KBM-7 (cell line): ENCODE results near the gene CDH4.

ENCODE experiments used
- DNase-seq: peaks from one replicate; pipeline ENCODE4 v3.0.0-alpha.2; 2015
- in situ Hi-C: fragments of 300-500 bp; cut with MboI; formaldehyde crosslinking; loops from 2 replicates; pipeline ENCODE4 v1.14.3; 2020; ENCODE audit warnings: low sequenced_read_pairs, low pct_unique_long_range_greater_than_20kb, mixed read lengths

The CDH4 gene

DNA sequence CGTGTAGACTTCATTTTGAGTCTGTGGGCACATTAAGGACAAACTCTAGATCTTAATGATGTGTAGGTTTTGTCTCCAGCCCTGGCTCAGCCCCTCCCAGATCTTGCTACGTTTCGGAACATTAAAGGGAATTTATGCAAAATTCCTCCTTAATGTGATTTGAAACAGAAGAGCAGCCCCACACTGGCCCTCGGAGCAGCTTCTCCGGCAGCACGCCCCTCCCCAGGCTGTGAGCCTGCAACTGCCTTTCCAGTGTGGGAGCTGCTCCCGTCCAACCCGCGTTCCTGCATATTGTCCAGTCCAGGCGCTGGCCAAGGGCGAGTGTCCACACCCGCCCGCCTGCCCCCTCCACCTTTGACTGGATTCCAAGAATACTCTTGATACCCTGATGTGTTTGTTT, 556.4 kb downstream of the CDH4 start:
- no peak for DNase-seq
- in situ Hi-C loops, result no loop called here

- in situ Hi-C loops, result no loop called here
- DNase-seq, result no peak
Observed at GRCh38 chr20:61809006-61809770, 557.1 kb downstream of the CDH4 start.

GRCh38 chr20:61810066-61810737, 558.1 kb downstream of the CDH4 start:
- in situ Hi-C loops, result no loop called here
- no peak for DNase-seq

GRCh38 chr20:61810738-61811135, 558.7 kb downstream of the CDH4 start:
- DNase-seq, result no peak
- in situ Hi-C loops, result no loop called here

DNA sequence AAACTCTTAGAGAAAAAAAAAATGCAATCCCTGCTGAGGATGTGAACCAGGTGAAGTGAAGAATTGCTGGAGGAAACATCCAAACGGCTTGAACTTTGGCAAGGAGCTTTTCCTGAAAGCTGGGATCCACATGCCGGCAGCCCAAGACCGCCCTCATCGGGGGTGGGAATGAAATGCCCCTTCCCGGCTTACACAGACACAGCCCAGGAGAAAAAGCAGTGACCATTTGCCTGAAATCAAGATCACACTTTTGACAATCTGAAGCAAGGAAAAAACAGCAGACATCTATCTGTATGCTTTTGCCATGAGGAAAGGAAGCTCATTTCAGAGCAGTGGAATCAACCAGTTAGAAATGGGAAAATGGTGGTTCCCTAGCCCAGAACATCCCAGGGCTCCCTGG, 559.1 kb downstream of the CDH4 start:
- in situ Hi-C loops, result no loop called here
- no peak for DNase-seq

DNA sequence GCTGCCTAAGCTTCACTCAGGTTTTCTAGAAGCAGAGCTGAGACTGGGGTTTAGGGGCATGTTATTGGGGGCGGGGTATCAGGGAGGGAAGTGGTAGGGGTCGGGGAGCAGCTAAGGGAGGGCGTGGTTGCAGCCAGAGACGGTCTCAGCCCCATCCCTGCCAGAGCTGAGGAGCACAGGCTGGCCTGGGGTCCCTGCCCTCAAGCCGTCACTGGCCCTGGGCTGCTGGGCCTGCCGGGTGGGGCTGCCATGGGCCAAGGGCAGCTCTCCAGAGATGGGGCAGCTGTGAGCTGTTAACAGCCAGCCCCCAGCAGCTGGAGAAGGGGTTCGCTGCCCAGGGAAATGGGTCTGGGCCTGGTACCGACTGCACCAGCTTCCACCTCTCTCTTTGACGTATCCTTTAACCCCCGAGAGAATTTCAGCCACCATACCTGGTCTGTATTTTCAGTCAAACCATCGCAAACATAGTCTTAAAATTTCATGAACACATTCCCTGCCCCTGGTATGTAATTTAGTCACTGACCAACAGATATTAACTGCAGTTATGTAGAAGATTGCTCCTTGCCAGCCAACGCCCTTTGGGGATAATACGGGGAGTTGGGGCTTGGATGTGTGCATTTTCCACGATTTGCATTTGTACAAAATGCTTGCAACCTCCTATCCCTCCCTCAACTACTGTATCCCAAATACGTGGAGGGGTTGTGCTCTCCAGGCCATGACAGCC, 560.2 kb downstream of the CDH4 start:
- in situ Hi-C loops, result no loop called here
- DNase-seq, result no peak

DNA sequence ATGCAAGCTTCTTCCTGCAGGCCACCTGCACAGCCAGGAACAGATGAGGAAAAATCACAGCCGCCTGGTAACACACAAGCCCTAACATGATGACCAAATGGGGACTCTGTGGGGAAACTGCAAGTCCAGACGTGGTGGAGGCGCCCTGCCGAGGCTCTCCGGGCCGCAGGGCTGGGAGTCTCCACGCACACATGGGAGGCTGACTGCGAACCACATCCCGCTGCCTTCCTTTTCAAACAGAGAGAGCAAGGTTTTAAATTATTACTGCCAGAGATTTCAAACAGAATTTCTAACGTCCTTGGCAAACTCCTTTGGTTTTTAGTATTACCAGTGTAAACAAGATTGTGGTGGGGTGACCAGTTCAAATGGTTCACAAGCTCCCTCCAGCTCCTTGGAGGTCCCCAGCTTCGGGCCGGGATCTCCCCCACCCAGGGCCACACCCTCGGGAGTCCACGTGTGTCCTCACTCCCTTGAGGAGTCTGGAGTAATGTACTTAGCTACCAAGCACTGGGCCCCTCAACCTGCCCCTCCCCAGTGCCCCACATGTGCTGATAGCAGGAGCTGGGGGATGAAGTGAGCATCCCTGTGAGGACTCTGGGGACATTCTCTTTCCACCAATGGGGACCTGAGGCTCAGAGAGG, 560.9 kb downstream of the CDH4 start:
- DNase-seq, result no peak
- in situ Hi-C loops, result no loop called here

DNA sequence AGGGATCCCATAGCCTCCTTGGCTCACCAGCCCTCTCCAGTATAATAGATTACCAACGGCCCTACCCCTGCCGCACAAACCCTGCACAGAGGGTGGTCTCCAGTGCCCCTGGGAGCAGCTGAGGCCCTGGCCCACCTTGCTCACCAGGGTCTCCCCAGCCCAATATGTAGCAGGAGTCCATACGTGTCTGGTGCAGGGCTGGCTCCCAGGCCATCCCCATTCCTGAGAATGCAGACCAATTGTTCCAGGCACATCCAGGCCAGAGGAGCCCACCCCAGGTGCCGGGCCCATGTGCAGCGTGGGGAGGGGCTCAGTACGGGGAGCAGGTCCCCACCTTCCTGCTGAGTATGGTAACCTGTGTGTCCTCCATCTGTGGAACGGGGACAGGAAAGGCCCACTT, 561.7 kb downstream of the CDH4 start:
- in situ Hi-C loops, result no loop called here
- DNase-seq, result no peak

DNA sequence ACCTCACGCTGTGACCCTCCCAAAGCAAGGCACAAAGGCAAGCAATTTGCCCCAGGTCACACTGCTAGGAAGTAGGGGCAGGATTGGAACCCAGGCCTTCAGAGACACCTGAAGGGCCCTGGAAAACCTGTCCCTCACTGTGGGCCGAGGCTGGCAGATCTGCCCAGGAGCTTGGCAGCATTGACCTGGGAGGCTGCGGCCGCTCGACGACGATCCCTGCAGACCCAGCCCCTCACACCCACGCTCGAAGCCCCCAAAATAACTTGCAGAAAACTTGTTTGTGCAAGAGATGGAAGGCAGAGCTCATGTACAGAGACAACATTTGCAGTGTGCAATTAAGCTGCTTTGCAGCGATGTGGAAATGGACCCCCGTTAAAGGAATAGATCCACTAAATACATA, 562.2 kb downstream of the CDH4 start:
- DNase-seq, result no peak
- in situ Hi-C loops, result no loop called here

DNA sequence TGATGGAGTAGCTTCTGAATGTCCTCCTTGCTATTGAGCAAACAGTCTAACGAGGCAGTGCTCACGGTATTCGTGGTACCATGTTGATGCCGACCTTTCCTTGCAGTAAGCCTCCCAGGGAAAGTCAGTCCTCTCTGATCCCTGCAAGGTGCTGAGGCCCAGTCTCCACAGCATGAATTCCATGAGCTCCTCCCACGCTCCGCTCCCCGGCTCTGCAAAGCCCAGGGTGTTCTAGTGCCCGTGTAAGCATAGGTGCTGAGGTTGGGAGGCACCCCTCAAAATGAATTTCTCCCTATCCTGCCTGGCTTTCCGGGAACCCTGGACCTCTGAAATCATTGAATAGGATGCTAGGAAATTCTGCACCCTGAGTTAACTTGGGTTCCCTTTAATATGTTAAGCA, 562.7 kb downstream of the CDH4 start:
- DNase-seq, result no peak
- in situ Hi-C loops, result no loop called here

GRCh38 chr20:61815176-61815575, 563.1 kb downstream of the CDH4 start:
- in situ Hi-C loops, result no loop called here
- no peak for DNase-seq

GRCh38 chr20:61815678-61816077, 563.6 kb downstream of the CDH4 start:
- in situ Hi-C loops, result no loop called here
- no peak for DNase-seq

GRCh38 chr20:61816606-61817460, 564.8 kb downstream of the CDH4 start:
- in situ Hi-C loops, result no loop called here
- DNase-seq, result no peak

DNA sequence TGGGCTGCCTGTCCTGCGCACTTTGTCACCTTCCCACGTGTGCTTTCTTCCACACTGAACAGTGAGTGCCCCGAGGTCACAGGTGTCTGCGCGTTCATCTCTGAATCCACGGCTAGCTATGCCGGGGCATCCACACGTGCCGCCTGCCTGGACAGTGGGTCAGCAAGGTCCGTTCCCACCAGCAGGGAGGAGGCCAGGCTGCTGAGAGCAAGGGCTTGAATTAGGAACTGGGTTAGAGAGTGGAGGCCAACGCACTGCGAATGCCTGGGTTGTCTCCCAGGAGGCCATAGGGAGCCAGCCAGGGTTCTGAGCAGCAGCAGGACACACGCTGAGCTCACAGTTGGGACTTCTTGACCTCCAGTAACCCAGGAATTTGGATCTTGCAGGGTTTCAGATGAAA, 565.5 kb downstream of the CDH4 start:
- in situ Hi-C loops, result no loop called here

DNA sequence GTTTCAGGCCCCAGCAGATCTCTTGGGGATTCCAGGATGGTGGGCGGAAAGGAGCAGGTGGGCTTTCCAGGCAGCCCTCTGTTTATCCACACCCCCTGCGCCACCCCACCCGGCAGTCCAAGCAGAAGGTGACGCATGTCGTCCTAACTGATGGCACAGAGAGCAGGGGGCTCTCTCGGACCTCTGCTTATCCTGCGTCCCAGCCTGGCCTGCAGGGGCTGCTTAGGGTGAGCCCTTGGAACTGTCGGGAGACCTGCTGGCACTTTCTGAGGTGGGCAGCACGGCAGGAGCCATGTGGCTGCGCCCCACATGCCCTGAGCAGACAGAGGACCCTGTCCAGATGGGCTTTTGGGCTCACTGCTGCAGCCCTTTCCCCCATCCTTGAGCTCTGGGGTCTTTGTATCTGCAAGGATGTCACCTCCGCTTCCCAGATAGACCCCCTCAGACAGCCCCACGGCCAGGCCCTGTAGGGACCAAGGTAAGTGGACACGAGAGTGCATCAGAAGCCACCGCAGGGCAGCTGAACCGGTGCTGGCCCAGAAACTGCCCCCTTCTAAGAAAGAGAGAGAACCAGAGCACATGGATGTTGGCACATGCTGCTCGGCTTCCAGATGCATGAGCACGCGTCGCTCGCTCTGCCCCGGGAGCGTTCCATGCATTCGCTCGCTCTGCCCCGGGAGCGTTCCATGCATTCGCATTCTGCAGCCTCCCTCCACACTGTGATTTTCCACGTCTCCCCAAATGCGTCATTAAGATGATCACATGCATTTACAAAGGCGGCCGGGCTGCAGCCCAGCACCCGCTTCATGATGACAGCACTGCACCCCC, 566.9 kb downstream of the CDH4 start:
- in situ Hi-C loops, result no loop called here
- no peak for DNase-seq

More for the DNA sequence above, 565.5 kb downstream of the CDH4 start:
- DNase-seq, result no peak

DNA sequence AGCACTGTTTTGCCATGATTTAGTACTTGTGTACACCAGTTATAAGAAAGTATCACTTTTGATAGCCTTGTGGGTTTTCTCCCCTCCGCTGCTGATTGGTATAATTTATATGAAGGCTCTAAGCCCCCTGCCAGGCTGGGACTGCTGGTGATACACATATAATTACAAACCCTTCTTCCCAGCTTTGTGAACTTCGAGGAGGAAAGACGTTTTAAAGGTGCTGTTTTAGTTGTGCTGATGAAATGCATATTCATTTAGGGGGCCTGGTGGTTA, 567.4 kb downstream of the CDH4 start:
- in situ Hi-C loops, result no loop called here
- DNase-seq, result no peak

DNA sequence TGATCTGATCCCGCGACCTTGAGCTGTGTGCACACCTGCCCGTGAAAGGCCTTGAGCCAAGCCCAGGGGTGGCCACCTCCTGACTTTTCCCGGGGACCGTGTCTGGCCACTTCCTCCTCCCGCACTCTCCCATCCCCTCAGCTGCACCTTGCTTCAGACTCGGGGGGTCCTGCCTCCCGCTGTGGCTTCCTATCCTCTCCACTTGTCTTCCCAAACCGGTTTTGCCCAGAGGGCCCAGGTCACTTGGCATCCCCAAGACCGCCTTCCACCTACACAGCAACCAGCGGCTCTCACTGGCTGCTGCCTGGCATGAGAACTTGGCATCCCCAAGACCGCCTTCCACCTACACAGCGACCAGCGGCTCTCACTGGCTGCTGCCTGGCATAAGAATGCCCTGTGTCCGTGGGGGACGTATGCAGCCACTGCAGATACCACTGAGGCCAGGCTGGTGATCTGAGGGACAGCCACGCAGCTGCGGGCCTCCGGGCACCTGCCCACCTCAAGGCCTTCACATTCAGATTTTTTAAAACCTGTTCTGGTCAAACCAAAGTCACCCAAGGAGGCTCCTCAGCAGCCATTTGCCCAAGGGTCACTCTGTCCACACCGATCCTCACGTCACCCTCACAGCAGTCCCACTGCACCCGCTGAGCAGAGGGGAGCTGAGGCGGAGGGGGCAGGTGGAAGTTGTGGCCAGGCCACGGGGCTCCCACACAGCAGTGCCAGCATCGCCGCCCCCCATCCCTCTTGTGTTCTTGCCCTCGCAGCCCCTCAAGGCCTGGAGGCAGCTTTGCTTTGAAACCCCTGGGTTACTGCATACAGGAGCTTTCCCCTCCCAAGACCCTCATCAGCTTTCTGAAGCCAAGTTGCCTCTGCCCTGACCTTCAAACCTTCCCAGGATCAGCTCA, 568.1 kb downstream of the CDH4 start:
- DNase-seq, result no peak
- in situ Hi-C loops, result no loop called here
